ENCODE results near the gene CD274.

Gene CD274

GRCh38 chr9:5427005-5427404, 23.3 kb upstream of the CD274 start:
- H3K27me3 ChIP-seq (ENCODE audit: insufficient read depth, low read length), result no peaks in the 10 kb centered on the region
- no peak overlapping the region for H2AFZ ChIP-seq (ENCODE audit: low read length)
- H3K4me3 ChIP-seq (ENCODE audit: low read depth, low read length, poor library complexity, severe bottlenecking), result no peak overlapping the region
- H3K36me3 ChIP-seq (ENCODE audit: insufficient read depth, low read length), result peaks cover 4% of the 10 kb centered on the region; the same call in 1 of the 2 replicates
- no peaks in the 10 kb centered on the region for H3K4me1 ChIP-seq (ENCODE audit: insufficient read depth, low read length, severe bottlenecking)
- TF ChIP-seq, protein P1, sequence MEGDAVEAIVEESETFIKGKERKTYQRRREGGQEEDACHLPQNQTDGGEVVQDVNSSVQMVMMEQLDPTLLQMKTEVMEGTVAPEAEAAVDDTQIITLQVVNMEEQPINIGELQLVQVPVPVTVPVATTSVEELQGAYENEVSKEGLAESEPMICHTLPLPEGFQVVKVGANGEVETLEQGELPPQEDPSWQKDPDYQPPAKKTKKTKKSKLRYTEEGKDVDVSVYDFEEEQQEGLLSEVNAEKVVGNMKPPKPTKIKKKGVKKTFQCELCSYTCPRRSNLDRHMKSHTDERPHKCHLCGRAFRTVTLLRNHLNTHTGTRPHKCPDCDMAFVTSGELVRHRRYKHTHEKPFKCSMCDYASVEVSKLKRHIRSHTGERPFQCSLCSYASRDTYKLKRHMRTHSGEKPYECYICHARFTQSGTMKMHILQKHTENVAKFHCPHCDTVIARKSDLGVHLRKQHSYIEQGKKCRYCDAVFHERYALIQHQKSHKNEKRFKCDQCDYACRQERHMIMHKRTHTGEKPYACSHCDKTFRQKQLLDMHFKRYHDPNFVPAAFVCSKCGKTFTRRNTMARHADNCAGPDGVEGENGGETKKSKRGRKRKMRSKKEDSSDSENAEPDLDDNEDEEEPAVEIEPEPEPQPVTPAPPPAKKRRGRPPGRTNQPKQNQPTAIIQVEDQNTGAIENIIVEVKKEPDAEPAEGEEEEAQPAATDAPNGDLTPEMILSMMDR (IDR thresholded peaks at IDR 0.05; ENCODE audit: low read length), result no peak
- H4K20me1 ChIP-seq (ENCODE audit: insufficient read depth, low read length), result no peaks in the 10 kb centered on the region
- H3K79me2 ChIP-seq (ENCODE audit: insufficient read depth, low read length), result no peaks in the 10 kb centered on the region
- no peak overlapping the region for H3K27ac ChIP-seq (ENCODE audit: low read depth, low read length, poor library complexity, severe bottlenecking)
- no peaks in the 10 kb centered on the region for H3K9me2 ChIP-seq (ENCODE audit: low read depth, low read length)
- no peaks in the 10 kb centered on the region for H3F3A ChIP-seq (ENCODE audit: insufficient read depth, low read length)
- no peak overlapping the region for H3K9ac ChIP-seq (ENCODE audit: low read length)
- no peak overlapping the region for H3K4me2 ChIP-seq (ENCODE audit: low read length)
- H3K9me3 ChIP-seq (ENCODE audit: low read length), result no peaks in the 10 kb centered on the region

- H3F3A ChIP-seq (ENCODE audit: insufficient read depth, low read length), result no peaks in the 10 kb centered on the region
- no peak for TF ChIP-seq EZH2 (IDR thresholded peaks at IDR 0.05; ENCODE audit: borderline replicate concordance, low read length)
- TF ChIP-seq, protein P1 (IDR thresholded peaks at IDR 0.05; ENCODE audit: low read length), result no peak
Observed at GRCh38 chr9:5428172-5428571, 22.2 kb upstream of the CD274 start.

GRCh38 chr9:5428794-5429528, 21.4 kb upstream of the CD274 start:
- Histone ChIP-seq H3K9ac (ENCODE audit: low read length) (no peak overlapping the region), H3F3A (ENCODE audit: insufficient read depth, low read length) (no peaks in the 10 kb centered on the region), H3K79me2 (ENCODE audit: insufficient read depth, low read length) (no peaks in the 10 kb centered on the region), H2AFZ (ENCODE audit: low read length) (no peak overlapping the region), H3K4me3 (ENCODE audit: low read depth, low read length, poor library complexity, severe bottlenecking) (no peak overlapping the region), H3K27ac (ENCODE audit: low read depth, low read length, poor library complexity, severe bottlenecking) (no peak overlapping the region), H3K9me3 (ENCODE audit: low read length) (no peaks in the 10 kb centered on the region), H3K9me2 (ENCODE audit: low read depth, low read length) (no peaks in the 10 kb centered on the region), H3K36me3 (ENCODE audit: insufficient read depth, low read length) (peaks cover 4% of the 10 kb centered on the region; the same call in 1 of the 2 replicates), H3K27me3 (ENCODE audit: insufficient read depth, low read length) (no peaks in the 10 kb centered on the region), H4K20me1 (ENCODE audit: insufficient read depth, low read length) (no peaks in the 10 kb centered on the region), H3K4me1 (ENCODE audit: insufficient read depth, low read length, severe bottlenecking) (no peaks in the 10 kb centered on the region), H3K4me2 (ENCODE audit: low read length) (no peak overlapping the region)
- TF ChIP-seq EZH2 (IDR thresholded peaks at IDR 0.05; ENCODE audit: borderline replicate concordance, low read length), result no peak
- TF ChIP-seq, protein P1 (IDR thresholded peaks at IDR 0.05; ENCODE audit: low read length), result peak; percentile 38

More at GRCh38 chr9:5428172-5428571, 22.2 kb upstream of the CD274 start:
- H3K9me2 ChIP-seq (ENCODE audit: low read depth, low read length), result no peaks in the 10 kb centered on the region
- no peak overlapping the region for H3K27ac ChIP-seq (ENCODE audit: low read depth, low read length, poor library complexity, severe bottlenecking)
- no peaks in the 10 kb centered on the region for H3K4me1 ChIP-seq (ENCODE audit: insufficient read depth, low read length, severe bottlenecking)
- no peaks in the 10 kb centered on the region for H3K79me2 ChIP-seq (ENCODE audit: insufficient read depth, low read length)
- no peaks in the 10 kb centered on the region for H3K27me3 ChIP-seq (ENCODE audit: insufficient read depth, low read length)
- no peaks in the 10 kb centered on the region for H4K20me1 ChIP-seq (ENCODE audit: insufficient read depth, low read length)
- H3K36me3 ChIP-seq (ENCODE audit: insufficient read depth, low read length), result peaks cover 4% of the 10 kb centered on the region; the same call in 1 of the 2 replicates
- H3K4me3 ChIP-seq (ENCODE audit: low read depth, low read length, poor library complexity, severe bottlenecking), result no peak overlapping the region
- H3K9ac ChIP-seq (ENCODE audit: low read length), result no peak overlapping the region
- H3K4me2 ChIP-seq (ENCODE audit: low read length), result no peak overlapping the region
- no peaks in the 10 kb centered on the region for H3K9me3 ChIP-seq (ENCODE audit: low read length)
- H2AFZ ChIP-seq (ENCODE audit: low read length), result no peak overlapping the region

All from OCI-LY1 (cell line).